Measurements from ENCODE around the gene CDK12. TPM values are rescaled to one million over a fixed set of nuclear protein-coding genes. Genes with fewer than 3 reads are reported as not detected.
A peak's percentile ranks its signal among the peaks of the same experiment; 100 is the strongest.

CDK12 gene
- total and polyA plus RNA-seq, 2 experiments from 2014 or later = 20.9 to 55.3 TPM

DNA sequence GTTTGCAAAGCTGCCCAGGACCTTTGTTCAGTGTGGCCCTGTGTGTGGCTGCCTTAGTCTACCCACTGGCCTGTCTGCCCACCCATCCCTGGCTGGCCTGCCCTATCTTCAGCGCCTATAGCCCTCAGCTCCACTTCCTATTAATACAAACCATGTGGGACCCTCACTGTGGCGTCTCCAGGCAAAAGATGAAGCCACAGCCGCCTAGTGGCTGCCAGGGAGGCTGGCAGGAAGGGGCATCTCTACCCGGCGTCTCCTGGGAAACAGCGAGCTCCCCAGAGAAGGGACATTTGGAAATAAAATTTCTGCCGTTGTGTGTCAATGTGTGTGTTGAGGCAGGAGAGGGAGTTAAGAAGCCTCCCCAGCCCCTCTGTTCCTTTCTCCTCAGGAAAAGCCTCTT is 114.9 kb downstream of the CDK12 start:
- Histone ChIP-seq H3K4me2 (no peak overlapping the region), H4K20me1 (replicated peaks; ENCODE audit: insufficient read depth) (no peaks in the 10 kb centered on the region), H3K36me3 (ENCODE audit: insufficient read depth) (no peaks in the 10 kb centered on the region), H3K27me3 (ENCODE audit: insufficient read depth) (peaks cover 9% of the 10 kb centered on the region), H3K27ac (ENCODE audit: low read depth) (no peak overlapping the region), H3K4me1 (ENCODE audit: insufficient read depth) (peaks cover 38% of the 10 kb centered on the region), H3K9me2 (ENCODE audit: insufficient read depth) (no peaks in the 10 kb centered on the region), H3K79me2 (replicated peaks; ENCODE audit: insufficient read depth) (no peaks in the 10 kb centered on the region), H2AFZ (no peak overlapping the region), H3K4me3 (no peak overlapping the region), H3F3A (replicated peaks; ENCODE audit: low read depth) (peaks cover 15% of the 10 kb centered on the region)
- Mint-ChIP-seq H3K36me3 (ENCODE audit: low read depth) (peaks cover 3% of the 10 kb centered on the region; the same call in 1 of the 3 replicates), H3K9me3 (no peaks in the 10 kb centered on the region), H3K27ac (no peak overlapping the region), H3K4me1 (peaks cover 43% of the 10 kb centered on the region), H3K4me3 (no peak overlapping the region), H3K27me3 (ENCODE audit: insufficient read depth, low read depth, poor library complexity) (peaks cover 27% of the 10 kb centered on the region)
- peak; percentile 83 for DNase-seq (ENCODE audit: low spot score)
- ATAC-seq = peak; percentile 29
- TF ChIP-seq, protein P1, sequence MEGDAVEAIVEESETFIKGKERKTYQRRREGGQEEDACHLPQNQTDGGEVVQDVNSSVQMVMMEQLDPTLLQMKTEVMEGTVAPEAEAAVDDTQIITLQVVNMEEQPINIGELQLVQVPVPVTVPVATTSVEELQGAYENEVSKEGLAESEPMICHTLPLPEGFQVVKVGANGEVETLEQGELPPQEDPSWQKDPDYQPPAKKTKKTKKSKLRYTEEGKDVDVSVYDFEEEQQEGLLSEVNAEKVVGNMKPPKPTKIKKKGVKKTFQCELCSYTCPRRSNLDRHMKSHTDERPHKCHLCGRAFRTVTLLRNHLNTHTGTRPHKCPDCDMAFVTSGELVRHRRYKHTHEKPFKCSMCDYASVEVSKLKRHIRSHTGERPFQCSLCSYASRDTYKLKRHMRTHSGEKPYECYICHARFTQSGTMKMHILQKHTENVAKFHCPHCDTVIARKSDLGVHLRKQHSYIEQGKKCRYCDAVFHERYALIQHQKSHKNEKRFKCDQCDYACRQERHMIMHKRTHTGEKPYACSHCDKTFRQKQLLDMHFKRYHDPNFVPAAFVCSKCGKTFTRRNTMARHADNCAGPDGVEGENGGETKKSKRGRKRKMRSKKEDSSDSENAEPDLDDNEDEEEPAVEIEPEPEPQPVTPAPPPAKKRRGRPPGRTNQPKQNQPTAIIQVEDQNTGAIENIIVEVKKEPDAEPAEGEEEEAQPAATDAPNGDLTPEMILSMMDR (conservative IDR thresholded peaks at IDR 0.05; ENCODE audit: low read depth in 2 of 2) = peak; percentile 66 to 73
- no peak for TF ChIP-seq EZH2phosphoT487 (IDR thresholded peaks at IDR 0.05; ENCODE audit: unreplicated experiment)

DNA sequence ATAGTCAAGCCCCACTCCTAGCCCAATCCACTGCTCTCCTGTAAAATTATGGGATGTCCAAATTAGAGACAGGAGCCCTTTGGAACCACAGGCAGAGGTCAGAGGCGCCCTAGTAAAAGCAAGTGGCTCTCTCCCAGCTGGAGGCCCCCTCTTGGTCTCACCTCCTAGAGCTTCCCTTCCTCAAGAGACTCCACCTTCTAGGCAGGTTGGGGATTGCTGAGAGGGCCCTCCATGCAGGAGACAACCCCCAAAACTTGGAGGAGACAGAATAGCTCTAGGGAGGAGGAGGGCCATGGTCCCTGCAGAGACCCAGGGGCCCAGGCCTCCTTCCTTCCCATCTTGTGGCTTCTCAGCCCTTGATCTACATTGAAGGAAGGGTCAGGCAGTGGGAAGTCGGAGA is 117.0 kb downstream of the CDK12 start:
- H3K4me3 Mint-ChIP-seq = peak overlapping the region; percentile 19; the same call in 1 of the 3 replicates
- Histone ChIP-seq H3K4me2 (no peak overlapping the region), H4K20me1 (replicated peaks; ENCODE audit: insufficient read depth) (no peaks in the 10 kb centered on the region), H2AFZ (peak overlapping the region; percentile 86), H3K27me3 (ENCODE audit: insufficient read depth) (no peaks in the 10 kb centered on the region), H3K79me2 (replicated peaks; ENCODE audit: insufficient read depth) (no peaks in the 10 kb centered on the region), H3K36me3 (ENCODE audit: insufficient read depth) (no peaks in the 10 kb centered on the region), H3K9me2 (ENCODE audit: insufficient read depth) (no peaks in the 10 kb centered on the region), H3K27ac (ENCODE audit: low read depth) (no peak overlapping the region), H3K4me1 (ENCODE audit: insufficient read depth) (peaks cover 38% of the 10 kb centered on the region), H3K4me3 (no peak overlapping the region), H3F3A (replicated peaks; ENCODE audit: low read depth) (peaks cover 15% of the 10 kb centered on the region)
- no peaks in the 10 kb centered on the region for H3K36me3 Mint-ChIP-seq (ENCODE audit: low read depth)
- ATAC-seq (no peak), DNase-seq (ENCODE audit: low spot score) (no peak)
- no peak for TF ChIP-seq POLR2AphosphoS5 (IDR thresholded peaks at IDR 0.05; ENCODE audit: low read depth)
- peaks cover 18% of the 10 kb centered on the region for H3K27me3 Mint-ChIP-seq (ENCODE audit: insufficient read depth, low read depth, poor library complexity)
- no peaks in the 10 kb centered on the region for H3K9me3 Mint-ChIP-seq
- H3K27ac Mint-ChIP-seq = no peak overlapping the region
- H3K4me1 Mint-ChIP-seq = peaks cover 45% of the 10 kb centered on the region

DNA sequence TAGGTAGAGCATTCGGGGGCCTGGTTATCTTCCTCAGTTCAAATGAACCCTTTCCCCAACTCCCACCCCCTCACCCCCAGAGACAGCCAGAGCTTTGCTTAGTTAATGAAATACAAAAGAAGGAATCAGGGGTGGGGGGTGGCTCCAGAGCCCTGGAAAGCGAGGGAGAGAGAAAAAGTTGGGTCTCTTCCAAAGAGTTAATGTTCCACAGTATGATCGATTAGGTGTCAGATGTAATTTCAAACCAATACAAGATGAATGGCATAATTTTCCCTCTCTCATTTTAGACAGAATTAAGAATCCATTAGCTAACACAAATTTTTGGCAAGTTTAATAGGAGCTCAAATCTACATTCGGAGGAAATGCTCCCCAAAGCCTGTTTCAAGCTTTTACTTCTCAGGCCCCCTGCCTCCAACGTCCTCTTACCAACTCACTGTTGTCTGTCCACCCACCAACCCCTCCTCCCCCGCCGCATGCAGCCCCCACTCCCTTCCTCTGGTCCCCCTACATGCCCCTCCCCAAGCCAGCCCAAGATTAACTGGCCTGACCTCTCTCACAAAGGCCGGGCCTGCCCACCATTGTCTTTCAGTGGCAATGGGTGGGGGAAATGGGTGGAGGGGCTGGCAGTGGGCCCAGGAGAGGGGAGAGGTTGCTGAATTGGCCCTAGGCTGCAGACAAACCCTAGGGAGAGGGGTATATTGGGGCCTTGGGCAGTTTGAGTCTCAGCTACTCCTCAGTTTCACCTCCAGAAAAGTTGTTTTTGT is 118.2 kb downstream of the CDK12 start:
- Mint-ChIP-seq H3K4me3 (peak overlapping the region; percentile 60), H3K27me3 (ENCODE audit: insufficient read depth, low read depth, poor library complexity) (peaks cover 19% of the 10 kb centered on the region), H3K36me3 (ENCODE audit: low read depth) (no peaks in the 10 kb centered on the region), H3K4me1 (peaks cover 40% of the 10 kb centered on the region), H3K27ac (peak overlapping the region; percentile 79), H3K9me3 (no peaks in the 10 kb centered on the region)
- no peaks in the 10 kb centered on the region for H3K27me3 ChIP-seq (ENCODE audit: insufficient read depth)
- TF ChIP-seq, protein P2, sequence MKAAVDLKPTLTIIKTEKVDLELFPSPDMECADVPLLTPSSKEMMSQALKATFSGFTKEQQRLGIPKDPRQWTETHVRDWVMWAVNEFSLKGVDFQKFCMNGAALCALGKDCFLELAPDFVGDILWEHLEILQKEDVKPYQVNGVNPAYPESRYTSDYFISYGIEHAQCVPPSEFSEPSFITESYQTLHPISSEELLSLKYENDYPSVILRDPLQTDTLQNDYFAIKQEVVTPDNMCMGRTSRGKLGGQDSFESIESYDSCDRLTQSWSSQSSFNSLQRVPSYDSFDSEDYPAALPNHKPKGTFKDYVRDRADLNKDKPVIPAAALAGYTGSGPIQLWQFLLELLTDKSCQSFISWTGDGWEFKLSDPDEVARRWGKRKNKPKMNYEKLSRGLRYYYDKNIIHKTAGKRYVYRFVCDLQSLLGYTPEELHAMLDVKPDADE (IDR thresholded peaks at IDR 0.05) = no peak
- TF ChIP-seq POLR2AphosphoS5 (IDR thresholded peaks at IDR 0.05; ENCODE audit: low read depth) = 0 out of 2 replicates have a peak, but pooled peaks have one; percentile 37
- peak overlapping the region; percentile 75; the same call in 1 of the 2 replicates for H3K27ac ChIP-seq (ENCODE audit: low read depth)
- no peaks in the 10 kb centered on the region for H4K20me1 ChIP-seq (replicated peaks; ENCODE audit: insufficient read depth)
- ATAC-seq (peak; percentile 92), DNase-seq (ENCODE audit: low spot score) (peak; percentile 74)
- no peaks in the 10 kb centered on the region for H3K79me2 ChIP-seq (replicated peaks; ENCODE audit: insufficient read depth)
- peak overlapping the region; percentile 79 for H3K4me2 ChIP-seq
- peaks cover 11% of the 10 kb centered on the region for H3F3A ChIP-seq (replicated peaks; ENCODE audit: low read depth)
- H2AFZ ChIP-seq = peak overlapping the region; percentile 86
- H3K9me2 ChIP-seq (ENCODE audit: insufficient read depth) = no peaks in the 10 kb centered on the region
- peak overlapping the region; percentile 40; the same call in 1 of the 2 replicates for H3K4me3 ChIP-seq
- H3K36me3 ChIP-seq (ENCODE audit: insufficient read depth) = no peaks in the 10 kb centered on the region
- peaks cover 38% of the 10 kb centered on the region for H3K4me1 ChIP-seq (ENCODE audit: insufficient read depth)
